Measurements from ENCODE around the gene SYF2.
"Not testable (repeated sequence)": the region's sequence is repeated elsewhere in the genome, so short reads cannot be mapped to it uniquely, and the experiment has no call there.

SYF2 gene

DNA sequence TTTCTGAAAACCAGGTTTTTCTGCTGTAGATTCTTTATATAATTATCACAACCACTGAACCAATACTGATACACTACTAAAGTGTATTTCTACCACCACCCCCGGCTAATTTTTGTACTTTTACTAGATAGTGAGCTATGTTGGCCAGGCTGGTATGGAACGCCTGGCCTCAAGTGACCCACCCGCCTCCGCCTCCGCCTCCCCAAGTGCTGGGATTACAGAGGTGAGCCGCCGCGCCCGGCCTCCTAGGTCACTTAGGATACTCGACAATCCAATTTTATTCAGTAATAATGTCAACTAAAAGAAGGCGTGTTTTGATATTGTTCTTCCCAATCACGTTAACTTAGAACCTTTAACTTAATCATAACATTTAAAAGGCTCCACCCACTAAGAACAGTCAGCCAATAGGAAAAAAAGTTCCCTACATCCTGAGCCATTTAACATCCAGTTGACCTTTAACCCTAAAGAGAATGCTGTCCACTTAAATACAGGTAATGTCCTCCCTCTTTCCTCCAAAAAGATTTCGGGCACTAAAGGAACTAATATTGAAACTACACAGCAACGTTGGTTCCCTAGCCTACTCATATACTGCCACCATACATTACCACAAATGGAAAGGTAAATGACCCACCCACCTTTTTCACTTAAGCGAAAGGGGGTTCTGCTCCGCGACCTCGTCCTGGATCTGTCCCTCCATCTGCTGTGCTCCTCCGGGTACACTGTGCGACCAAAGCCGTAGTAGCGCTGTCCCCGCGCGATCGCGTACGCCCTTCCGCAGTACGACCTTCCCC, 13.7 kb upstream of the SYF2 start:
- DNase-seq (ENCODE audit: low spot score), result peak; percentile 15

DNA sequence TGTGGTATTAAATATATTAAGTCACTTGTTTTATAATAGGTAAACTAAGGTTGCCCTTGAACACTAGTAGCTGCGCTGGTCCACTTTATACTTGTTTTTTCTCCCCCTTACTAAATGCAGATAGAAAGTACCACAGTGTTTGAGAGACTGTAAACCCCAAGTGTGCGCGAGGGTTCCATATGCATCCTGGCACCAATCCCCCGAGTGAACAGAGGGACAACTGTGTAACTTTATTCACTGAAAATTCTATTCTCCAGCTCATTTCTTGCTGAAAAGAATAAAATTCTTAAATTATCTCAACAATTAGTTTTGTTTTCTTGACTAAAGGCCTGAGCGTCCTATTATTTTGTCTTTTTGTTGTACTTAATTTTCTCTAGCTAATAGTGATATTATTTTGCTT, 13.1 kb upstream of the SYF2 start:
- DNase-seq (ENCODE audit: low spot score), result no peak

DNA sequence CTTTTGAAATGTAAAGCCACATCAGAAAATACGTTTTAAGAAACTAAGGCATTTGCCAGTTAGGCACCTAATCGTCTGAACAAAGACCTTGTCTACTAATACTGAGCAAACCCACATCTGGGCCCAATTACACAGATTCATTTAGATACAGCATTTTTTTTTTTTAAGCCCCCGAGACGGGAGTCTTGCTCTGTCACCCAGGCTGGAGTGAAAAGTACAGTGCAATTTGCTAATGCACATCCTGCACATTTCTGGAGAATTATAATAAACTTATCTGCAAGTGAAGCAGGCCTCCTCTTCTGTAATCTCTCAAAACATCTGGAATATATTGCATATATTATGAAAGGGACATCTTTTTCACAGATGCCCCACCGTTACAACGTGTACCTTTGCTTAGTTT, 11.6 kb upstream of the SYF2 start:
- DNase-seq (ENCODE audit: low spot score), result no peak

DNA sequence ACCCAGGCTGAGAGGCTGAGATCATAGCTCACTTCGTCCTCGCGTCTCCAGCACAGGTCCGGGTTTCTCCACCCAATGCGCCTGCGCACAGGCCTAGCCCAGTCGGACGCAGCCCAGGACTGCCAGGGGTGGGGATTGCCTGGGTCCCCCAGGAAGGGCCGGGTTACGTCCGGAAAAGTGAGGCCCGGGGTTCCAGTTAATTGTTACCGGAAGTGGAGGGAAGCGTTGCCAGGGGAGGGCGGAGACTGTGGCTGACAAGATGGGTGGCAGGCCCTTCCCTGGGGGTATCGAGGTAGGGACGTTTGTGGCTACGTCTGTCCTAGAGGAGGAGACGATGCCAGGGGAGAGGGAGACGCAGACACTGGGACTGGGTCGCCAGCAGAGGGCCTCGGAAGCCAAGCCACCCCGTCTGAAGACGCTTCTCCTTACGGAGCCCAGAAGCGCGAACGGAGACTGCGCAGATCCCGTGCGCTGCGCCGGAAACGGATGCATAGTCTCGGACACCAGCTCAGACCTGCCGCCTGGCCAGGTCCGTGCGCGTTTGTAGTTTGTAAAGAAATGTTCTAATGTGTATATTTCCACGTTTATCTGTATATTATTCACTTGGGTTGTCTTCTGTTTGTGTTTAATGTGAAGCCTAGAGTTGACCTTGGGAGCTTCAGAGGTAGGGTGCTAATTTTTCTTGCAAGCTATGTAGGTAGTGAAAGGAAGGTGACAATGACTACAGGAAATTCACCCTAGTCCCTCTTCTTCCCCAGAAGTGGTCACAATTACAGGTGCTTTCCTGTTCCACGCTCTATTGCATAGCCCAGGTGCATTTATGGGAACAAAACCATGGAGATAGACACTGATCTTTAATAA, 7.6 kb upstream of the SYF2 start:
- DNase-seq (ENCODE audit: low spot score), result peak; percentile 93

DNA sequence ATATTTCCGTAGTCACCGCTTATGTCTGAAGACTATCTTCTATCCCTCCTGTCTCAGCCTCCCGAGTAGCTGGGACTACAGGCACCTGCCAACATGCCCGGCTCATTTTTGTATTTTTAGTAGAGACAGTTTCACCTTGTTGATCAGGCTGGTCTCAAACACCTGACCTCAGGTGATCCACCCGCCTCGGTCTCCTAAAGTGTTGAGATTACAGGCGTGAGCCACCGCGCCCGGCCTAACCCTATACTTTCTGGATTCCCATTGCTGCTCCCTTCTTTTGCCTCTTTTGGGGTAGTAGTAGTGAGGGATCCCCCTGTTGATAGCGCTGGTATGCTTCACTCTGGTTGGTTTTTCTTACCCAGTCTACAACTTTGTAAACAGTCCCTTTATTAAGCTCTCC, 5.7 kb upstream of the SYF2 start:
- no peak for DNase-seq (ENCODE audit: low spot score)

DNA sequence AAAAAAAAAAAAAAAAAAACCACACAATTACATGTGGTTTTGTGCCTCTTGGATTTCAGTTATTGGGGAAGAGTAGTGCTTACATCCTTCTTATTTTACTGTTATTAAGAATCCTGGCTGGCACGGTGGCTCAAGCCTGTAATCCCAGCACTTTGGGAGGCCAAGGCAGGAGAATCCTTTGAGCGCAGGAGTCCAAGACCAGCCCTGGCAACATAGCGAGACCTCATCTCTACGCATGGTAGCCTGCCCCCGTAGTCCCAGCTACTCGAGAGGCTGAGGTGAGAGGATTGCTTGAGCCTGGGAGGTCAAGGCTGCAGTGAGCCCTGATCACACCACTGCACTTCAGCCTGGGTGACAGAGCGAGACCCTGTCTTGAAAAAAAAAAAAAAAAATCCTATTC, 4.0 kb upstream of the SYF2 start:
- not testable (repeated sequence) for DNase-seq (ENCODE audit: low spot score)

DNA sequence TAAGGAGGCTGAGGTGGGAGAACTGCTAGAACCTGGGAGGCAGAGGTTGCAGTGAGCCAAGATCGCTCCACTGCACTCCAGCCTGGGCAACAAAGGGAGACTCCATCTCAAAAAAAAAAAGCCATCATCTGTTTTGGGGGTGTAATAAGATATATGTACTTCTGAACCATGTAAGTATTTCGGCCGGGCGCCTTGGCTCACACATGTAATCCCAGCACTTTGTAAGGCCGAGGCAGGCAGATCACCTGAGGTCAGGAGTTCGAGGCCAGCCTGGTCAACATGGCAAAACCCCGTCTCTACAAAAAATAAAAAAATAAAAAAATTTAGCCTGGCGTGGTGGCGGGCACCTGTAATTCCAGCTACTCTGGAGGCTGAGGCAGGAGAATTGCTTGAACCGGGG, 3.1 kb upstream of the SYF2 start:
- not testable (repeated sequence) for DNase-seq (ENCODE audit: low spot score)

DNA sequence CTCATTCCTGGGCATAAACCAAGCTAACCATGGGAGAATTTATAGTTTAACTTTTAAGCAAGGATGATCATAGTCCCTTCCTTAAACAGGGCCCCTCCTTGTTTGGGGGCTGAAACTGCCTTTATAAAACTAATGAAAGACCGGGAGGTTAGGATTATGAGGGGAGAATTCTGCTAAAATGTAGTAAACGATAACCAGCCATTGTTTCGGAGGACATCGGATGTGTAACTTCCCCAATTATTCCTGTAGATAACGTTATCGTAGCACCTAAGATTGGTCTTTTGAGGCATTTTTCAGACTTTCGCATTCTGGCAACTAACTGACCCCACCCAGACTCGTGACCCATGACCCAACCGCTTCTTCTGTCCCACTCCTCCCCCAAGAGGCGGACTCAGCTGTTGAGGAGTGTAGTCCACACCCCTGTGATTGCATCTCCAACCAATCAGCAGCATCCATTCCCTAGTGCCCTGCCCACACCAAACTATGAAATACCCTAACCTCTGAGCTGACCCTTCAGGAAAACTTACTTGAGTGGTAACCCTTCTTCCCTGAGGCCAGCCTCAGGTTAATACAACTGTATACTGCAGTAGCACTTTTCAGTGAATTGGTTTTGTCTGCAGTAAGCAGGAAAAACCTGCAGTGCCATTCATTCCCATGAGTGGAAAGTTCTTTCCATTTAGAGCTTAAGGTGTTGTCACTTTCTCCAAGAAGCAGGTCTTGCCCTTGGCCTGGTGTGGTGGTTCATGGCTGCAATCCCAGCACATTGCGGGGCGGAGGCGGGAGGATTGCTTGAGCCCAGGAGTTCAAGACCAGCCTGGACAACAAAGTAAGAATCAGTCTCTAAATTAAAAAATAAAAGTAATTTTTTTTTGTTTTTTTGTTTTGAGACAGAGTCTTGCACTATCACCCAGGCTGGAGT, 823 bp upstream of the SYF2 start:
- DNase-seq (ENCODE audit: low spot score), result peak; percentile 72

DNA sequence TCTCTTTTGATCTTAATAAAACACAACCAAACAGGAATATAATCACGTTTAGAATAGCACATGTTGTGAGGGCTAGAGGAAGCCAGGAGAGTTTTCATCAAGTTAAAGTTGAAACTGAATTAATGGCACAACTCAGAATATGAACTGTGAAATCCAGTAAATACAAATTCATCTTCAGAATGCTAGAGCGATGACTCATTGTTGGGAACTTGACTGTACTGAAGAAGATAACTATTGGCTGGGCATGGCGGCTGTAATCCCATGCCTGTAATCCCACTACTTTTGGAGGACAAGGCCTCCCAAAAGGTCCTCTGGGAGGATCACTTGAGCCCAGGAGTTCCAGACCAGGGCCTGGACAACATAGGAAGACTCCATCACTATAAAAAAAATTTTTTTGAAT, 8.8 kb downstream of the SYF2 start:
- DNase-seq (ENCODE audit: low spot score), result no peak

DNA sequence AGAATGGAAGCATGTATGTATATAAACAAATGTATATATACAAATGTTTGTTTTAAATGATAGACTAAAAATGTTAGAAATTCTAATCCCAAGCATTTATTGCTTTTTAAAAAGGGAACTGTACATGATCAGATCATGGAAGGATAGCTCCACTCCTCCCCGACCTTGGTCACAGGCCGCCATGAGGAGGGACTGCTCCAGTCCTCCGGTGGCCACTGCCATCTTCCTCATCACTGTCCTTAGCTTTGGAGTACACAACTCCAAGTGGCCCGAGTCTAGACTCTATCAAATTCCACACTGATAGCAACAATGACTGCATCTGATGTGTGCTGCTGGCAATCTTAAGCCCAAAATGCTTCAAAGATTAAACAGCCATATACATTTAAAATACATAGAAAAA, 9.7 kb downstream of the SYF2 start:
- no peak for DNase-seq (ENCODE audit: low spot score)

DNA sequence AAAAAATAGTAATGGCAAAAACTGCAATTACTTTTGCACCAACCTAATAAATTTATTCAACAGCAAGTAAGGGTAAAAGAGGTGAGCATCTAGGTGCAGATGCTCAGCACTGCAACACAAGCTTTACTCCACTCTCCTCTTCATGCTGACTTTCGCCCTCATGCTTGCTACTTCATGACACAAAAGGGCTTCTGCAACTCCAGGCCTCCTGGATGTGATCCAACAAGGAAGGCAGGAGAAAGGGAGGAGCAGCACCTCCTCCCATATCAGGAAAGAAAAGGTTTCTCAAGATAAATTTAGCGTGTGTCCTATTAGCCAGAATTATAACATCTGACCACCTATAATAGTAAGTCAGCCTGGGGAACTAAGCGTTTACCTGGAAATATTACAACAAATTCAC, 11.6 kb downstream of the SYF2 start:
- DNase-seq (ENCODE audit: low spot score), result no peak

DNA sequence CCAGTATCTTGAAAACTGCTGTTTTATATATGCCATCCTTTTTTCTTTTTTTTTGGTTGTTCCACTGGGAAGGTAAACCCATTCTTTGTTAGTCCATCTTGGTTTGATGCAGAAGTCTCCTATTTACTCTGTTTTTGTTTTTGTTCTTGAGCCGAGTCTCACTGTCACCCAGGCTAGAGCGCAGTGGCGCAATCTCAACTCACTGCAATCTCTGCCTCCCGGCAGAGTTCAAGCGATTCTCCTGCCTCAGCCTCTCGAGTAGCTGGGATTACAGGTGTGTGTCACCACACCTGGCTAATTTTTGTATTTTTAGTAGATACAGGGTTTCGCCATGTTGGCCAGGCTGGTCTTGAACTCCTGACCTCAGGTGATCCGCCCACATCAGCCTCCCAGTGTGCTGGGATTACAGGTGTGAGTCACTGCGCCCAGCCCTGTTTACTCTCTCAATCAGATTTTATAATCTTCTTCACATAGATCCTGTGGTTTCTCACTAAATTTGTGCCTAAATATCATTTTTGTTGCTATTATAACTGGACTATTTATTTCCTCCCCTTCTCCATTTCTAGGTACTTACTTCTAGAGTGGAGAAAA, 12.5 kb downstream of the SYF2 start:
- DNase-seq (ENCODE audit: low spot score), result no peak

DNA sequence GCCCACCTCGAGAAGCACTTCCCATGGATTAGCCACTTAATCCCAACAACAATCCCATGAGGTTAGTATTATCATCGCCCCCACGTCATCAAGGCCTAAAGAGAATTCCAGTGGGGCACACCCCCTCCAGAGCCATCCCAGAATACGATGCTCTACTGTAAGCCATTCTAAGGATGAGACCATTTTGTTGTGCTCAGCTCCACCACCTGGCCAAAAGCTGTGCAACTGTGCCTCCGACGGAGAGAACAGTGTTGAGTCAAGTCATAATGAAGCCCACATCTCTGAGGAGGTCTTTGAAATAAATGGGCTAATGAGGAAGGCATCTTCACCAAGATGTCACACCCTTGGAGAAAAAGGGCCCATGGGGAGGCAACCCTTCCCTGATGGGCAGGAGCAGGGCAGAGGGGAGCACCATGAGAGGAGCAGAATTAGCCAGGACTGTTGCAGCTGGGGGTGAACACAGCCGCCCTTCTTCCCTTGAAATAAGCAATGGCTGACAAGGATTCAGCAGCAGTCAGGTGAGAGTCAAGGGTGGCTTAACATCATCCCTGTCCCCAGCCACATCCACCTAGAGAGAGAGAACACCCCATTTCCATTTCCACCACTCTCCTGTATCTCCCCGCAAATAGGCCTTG, 14.6 kb downstream of the SYF2 start:
- no peak for DNase-seq (ENCODE audit: low spot score)

DNA sequence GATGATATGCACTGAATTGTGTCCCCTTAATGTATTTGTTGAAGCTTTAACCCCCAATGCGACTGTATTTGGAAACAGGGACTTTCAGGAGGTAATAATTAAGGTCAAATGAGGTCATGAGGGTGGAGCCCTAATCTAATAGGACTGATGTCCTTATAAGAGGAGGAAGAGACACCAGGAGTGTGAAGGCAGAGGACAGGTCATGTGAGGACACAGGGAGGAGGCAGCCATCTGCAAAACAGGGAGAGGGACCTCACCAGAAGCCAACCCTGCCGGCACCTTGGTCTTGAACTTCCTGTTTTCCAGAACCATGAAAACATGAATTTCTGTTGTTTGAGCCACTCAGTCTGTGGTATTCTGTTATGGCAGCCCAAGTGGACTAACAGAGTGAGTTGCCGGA, 15.3 kb downstream of the SYF2 start:
- no peak for DNase-seq (ENCODE audit: low spot score)

DNA sequence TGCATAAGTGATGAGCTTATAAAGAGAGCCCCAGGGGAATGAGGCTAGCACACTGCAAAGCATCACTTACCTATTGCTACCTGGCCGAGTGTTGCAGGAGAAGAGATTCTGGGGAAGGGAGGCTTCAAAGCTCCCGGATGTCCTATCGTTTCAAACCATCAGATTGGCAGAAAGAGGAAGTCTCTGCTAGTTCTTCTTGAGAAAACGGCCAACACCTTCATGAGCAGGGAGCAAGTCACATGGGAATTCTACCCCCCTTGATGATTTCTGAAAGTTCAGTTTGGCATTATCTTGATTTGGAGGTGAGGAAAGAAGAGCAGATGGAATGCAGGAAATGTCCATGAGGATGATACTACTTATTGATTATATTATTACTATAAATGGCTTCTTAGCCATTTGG, 16.2 kb downstream of the SYF2 start:
- DNase-seq (ENCODE audit: low spot score), result no peak

DNA sequence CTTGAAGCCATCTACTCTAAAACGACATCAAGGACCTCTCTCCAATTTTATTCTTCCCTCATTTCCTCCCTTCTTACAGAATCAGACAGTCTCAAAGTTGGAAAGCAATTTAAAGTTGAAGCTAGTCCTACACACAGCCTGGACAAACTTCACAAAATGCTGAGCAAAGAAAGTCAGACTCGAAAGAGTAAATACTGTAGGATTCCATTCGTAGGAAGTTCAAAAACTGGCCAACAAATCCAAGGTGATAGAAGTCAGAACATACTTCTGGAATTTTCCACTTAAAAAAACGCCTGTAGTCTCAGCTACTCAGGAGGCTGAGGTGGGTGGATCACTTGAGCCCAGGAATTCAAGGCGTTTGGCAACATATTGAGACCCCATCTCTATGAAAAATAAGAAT, 19.6 kb downstream of the SYF2 start:
- DNase-seq (ENCODE audit: low spot score), result no peak

DNA sequence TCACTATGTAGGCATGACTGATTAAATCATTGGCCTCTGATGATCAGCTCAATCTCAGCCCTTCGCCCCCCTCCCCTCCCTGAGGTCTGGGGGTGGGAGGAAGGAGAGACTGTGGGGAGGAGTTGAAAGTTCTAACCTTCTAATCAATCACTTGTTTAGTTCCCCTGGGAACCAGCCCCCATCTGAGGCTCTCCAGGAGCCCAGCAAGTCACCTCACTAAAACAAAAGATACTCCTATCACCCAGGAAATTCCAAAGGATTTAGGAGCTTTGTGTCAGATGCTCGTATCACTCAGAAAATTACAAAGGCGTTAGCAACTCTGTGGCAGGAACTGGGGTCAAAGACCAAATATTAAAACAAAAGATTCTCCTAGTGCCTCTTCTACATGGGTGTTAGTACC, 21.6 kb downstream of the SYF2 start:
- no peak for DNase-seq (ENCODE audit: low spot score)

DNA sequence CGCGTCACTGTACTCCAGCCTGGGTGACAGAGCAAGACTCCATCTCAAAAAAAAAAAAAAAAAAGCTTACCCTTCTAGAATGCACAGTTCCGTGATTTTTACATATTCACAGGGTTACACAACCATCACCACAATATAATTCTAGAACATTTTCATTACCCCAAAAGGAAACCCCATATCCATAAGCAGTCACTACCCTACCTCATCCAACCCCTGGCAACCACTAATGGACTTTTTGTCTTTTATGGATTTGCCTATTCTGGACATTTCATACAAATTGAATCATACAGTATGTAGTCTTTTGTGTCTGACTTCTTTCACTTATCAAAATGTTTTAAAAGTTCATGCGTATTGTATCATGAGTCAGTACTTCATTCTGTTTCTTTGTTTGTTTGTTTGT, 22.8 kb downstream of the SYF2 start:
- DNase-seq (ENCODE audit: low spot score), result no peak

DNA sequence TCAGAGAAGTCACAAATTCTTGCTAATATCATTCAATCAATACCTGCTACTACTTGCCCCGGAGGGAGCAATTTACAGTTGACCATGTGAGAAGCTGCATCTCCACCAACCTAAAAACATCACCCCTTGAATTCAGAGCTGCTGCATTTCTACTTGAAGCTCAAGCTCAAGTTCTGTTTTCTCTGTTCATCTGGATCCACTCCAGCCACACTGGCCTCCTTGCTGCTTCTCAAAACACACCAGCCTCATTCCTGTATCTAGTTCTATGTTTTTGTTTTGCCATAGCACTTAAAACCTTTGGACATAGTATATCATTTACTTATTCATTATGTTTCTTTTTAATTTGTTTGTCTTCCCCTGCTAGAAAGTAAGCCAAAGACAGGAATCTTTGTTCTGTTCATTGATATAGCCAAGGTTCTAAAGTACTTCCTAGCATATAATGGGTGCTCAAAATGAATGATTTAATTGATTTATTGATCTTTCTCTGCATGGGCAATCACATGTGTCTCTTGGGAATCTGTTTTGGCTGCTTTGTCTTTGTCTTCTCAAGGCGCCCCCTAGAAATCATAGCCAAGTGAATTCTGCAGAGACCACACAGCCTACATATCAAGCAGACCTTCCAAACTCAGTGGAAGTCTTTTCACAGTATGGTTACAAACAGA, 23.6 kb downstream of the SYF2 start:
- no peak for DNase-seq (ENCODE audit: low spot score)

DNA sequence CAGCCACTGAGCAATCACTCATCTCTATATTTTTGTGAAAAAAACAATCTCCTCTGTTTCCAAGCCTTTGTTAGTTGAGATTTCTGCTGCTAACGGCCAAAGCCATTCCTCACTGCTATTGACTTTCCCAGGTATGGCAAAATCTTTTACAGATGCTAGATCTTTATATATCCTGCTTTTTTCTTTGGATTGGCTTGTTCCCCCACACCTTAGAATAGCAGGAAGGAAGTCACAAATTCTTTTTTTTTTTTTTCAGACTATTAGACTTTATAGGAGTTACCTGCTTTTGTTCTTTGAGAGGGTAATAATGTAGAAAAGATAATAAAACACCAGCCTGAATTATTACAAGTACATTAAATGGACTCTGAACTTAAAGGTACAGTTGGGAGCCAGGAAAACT, 24.2 kb downstream of the SYF2 start:
- DNase-seq (ENCODE audit: low spot score), result no peak

DNA sequence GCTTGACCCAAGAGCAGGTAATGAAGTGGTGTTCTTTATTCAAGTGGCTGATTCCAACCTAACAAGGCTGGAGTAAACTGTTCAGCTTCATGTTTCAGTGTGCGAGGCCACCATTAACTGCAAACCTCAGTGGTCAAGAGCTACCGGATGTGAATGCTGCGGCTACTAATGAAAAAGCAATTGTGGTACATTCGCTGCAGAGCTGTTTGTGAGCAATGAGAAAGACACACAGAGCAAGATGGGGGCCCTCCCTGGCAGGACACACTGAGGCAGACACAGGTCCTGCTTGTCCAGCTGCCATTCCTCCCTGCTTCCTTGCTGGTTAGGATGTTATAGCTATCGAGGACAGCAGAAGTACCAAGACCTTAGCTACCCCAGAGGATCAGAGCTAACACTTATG, 26.1 kb downstream of the SYF2 start:
- DNase-seq (ENCODE audit: low spot score), result no peak
